ENCODE data around the gene COL5A2.

The COL5A2 gene

GRCh38 chr2:189178726-189179569 lies 613 bp downstream of the COL5A2 start:
- no peak for DNase-seq (ENCODE audit: low read depth in 2 of 2)

GRCh38 chr2:189178054-189178453 lies 1.5 kb downstream of the COL5A2 start:
- DNase-seq (ENCODE audit: low read depth in 2 of 2): no peak

- DNase-seq (ENCODE audit: low read depth in 2 of 2): no peak
Observed at GRCh38 chr2:189177251-189177840, 2.2 kb downstream of the COL5A2 start.

- no peak for DNase-seq (ENCODE audit: low read depth in 2 of 2)
Observed at GRCh38 chr2:189176516-189176915, 3.0 kb downstream of the COL5A2 start.

- DNase-seq (ENCODE audit: low read depth in 2 of 2): no peak
Observed at GRCh38 chr2:189175869-189176433, 3.6 kb downstream of the COL5A2 start.

- no peak for DNase-seq (ENCODE audit: low read depth in 2 of 2)
Observed at GRCh38 chr2:189171956-189172609, 7.5 kb downstream of the COL5A2 start.

GRCh38 chr2:189168856-189169499 lies 10.6 kb downstream of the COL5A2 start:
- DNase-seq (ENCODE audit: low read depth in 2 of 2): no peak

- DNase-seq (ENCODE audit: low read depth in 2 of 2): no peak
Observed at GRCh38 chr2:189165656-189166380, 13.7 kb downstream of the COL5A2 start.

- no peak for DNase-seq (ENCODE audit: low read depth in 2 of 2)
Observed at GRCh38 chr2:189164746-189165145, 14.8 kb downstream of the COL5A2 start.

GRCh38 chr2:189163889-189164288 lies 15.7 kb downstream of the COL5A2 start:
- no peak for DNase-seq (ENCODE audit: low read depth in 2 of 2)

GRCh38 chr2:189162566-189162965 lies 17.0 kb downstream of the COL5A2 start:
- no peak for DNase-seq (ENCODE audit: low read depth in 2 of 2)

- DNase-seq (ENCODE audit: low read depth in 2 of 2): no peak
Observed at GRCh38 chr2:189161894-189162293, 17.7 kb downstream of the COL5A2 start.

- DNase-seq (ENCODE audit: low read depth in 2 of 2): no peak
Observed at GRCh38 chr2:189159717-189160116, 19.8 kb downstream of the COL5A2 start.

GRCh38 chr2:189159273-189159672 lies 20.3 kb downstream of the COL5A2 start:
- no peak for DNase-seq (ENCODE audit: low read depth in 2 of 2)

- no peak for DNase-seq (ENCODE audit: low read depth in 2 of 2)
Observed at GRCh38 chr2:189157939-189158338, 21.6 kb downstream of the COL5A2 start.

- no peak for DNase-seq (ENCODE audit: low read depth in 2 of 2)
Observed at GRCh38 chr2:189157456-189157855, 22.1 kb downstream of the COL5A2 start.

GRCh38 chr2:189155795-189156194 lies 23.8 kb downstream of the COL5A2 start:
- no peak for DNase-seq (ENCODE audit: low read depth in 2 of 2)

GRCh38 chr2:189153619-189154018 lies 25.9 kb downstream of the COL5A2 start:
- DNase-seq (ENCODE audit: low read depth in 2 of 2): no peak

- no peak for DNase-seq (ENCODE audit: low read depth in 2 of 2)
Observed at GRCh38 chr2:189152483-189152882, 27.1 kb downstream of the COL5A2 start.

GRCh38 chr2:189151906-189152305 lies 27.7 kb downstream of the COL5A2 start:
- no peak for DNase-seq (ENCODE audit: low read depth in 2 of 2)

GRCh38 chr2:189150033-189150432 lies 29.5 kb downstream of the COL5A2 start:
- no peak for DNase-seq (ENCODE audit: low read depth in 2 of 2)
